T-helper 2 cell treated with Interferon-gamma antibody and Interleukin-4, amounts not matched to agents 100 ng/mL and 5 ng/mL, for 36 hours (primary cell): ENCODE data around the gene SIM2. TPM values are rescaled to one million over a fixed set of nuclear protein-coding genes. Genes with fewer than 3 reads are reported as not detected.

Experiments
- intact Hi-C: fragments of 100-400 bp; cut with micrococcal nuclease; formaldehyde crosslinking; loops from one replicate; pipeline ENCODE4 v1.15.1; 2023
- total RNA-seq: library from RNA; stranded (reverse); gene quantifications from 2 replicates; pipeline ENCODE4 v1.2.3, GENCODE V29; 2022

The SIM2 gene
- total RNA-seq, 1 donor from 2014 or later, result not detected

DNA sequence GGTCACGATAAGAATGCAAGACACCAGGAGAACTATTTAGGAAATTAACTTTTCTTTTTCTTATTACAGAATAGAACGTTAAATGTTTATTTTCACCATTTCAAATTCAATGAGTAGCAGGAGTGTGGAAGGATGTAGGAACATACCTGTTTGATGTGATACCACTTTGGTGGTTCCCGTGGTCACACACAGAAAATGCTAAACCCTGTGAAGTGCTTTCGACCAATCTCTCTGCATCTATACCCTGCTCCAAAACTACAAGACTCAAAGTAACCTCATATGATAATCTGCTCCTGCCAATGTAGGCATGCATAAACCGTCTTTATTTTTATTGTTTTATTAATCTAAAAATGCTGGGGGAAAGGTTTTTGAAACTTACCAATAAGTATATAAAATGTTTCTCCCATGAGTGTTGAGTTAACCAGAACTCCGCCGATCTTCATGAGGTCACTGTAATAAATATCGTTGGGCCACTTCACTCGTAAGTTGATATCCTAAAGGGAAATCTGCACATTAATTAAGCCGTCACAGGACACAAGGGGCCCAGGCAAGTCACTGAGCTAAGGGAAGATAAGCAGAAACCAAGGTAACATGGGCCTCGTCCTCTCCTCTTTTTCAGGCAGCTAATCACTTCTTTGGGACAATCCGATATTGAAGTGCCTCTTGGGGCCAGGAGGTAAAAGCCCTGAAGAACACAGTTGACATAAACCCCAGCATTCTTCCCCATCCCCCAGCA lies 60.6 kb downstream of the SIM2 start:
- intact Hi-C loops, result no loop called here

DNA sequence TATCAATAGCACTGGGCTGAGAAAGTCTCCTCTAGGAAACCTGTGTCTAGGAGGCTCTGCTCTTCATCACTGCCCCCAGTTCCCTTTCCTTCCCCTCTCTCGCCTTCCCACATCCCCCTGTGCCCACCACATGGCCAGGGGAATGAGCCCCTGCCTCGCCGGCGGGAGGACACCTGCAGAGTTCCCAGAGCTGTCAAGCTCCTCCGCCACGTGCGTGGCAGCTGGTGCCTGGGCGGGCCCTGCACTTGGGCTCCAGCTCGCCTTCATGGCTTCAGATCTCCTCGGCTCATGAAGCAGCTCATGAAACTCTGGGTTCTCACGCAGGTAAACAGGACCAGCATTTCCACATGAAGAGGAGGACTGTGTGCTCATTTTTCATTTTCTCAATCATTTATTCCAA lies 62.8 kb downstream of the SIM2 start:
- intact Hi-C loops, result no loop called here

- intact Hi-C loops, result no loop called here
Observed at GRCh38 chr21:36762642-36763041, 63.7 kb downstream of the SIM2 start.

DNA sequence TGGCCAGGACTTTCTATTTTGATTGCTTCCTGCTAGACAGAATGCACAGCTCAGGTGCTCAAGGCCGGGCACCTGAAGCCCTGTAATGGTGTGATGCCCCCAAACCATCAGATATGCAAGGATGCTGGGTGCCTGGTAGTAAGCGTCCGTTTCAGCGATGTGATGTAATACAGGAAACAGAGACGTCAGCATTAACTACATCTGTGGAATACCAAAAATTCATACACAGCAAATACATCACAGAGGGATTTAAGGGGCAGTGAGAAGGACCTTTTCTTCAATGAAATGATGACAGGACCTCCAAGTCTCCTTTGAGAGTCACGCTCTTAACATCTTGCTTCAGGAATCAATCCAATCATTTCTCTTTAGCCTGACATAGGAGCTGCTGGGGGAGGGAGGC lies 64.4 kb downstream of the SIM2 start:
- intact Hi-C loops, result no loop called here

DNA sequence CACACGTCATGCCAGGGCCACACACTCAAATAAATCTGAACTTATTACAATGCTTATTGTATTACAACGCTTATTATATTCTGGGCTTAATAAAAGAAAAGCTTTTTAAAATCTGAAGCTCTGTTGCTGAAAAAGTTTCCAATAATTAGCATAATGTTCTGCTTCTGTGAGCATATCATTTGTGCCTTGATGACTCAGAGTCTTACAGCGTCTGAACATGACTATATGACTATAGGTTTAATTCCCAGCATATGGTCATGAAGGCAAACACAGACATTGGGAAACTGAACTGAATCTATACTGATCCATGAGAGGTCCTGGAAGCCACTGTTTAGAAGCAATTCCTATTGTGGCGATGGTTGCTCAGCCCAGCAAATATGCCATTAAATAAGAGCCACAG lies 66.3 kb downstream of the SIM2 start:
- intact Hi-C loops, result no loop called here

GRCh38 chr21:36766511-36766910 lies 67.6 kb downstream of the SIM2 start:
- intact Hi-C loops, result no loop called here

GRCh38 chr21:36767096-36767495 lies 68.2 kb downstream of the SIM2 start:
- intact Hi-C loops, result no loop called here

DNA sequence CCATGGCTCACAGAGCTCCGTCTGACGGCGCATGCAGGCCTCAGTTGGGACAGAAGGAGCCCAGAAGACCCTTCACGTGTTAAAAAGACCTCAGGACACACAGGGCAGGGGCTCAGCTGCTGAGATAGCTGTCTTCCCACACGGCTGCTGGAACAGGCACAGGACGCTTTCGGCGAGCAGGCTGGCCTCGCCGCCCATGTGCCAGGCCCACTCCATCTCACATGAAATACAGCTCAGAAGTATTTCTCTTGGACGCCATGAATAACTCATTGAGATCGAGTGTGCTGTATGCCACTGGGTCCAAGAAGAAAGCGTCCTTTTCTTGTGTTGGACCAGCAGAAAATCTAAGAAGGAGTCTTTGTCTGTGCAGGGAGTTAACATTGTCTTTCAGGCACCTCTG lies 69.6 kb downstream of the SIM2 start:
- intact Hi-C loops, result no loop called here

GRCh38 chr21:36769051-36769839 lies 70.3 kb downstream of the SIM2 start:
- intact Hi-C loops, result no loop called here

GRCh38 chr21:36773117-36773516 lies 74.2 kb downstream of the SIM2 start:
- intact Hi-C loops, result no loop called here

- intact Hi-C loops, result no loop called here
Observed at GRCh38 chr21:36773995-36774394, 75.1 kb downstream of the SIM2 start.

DNA sequence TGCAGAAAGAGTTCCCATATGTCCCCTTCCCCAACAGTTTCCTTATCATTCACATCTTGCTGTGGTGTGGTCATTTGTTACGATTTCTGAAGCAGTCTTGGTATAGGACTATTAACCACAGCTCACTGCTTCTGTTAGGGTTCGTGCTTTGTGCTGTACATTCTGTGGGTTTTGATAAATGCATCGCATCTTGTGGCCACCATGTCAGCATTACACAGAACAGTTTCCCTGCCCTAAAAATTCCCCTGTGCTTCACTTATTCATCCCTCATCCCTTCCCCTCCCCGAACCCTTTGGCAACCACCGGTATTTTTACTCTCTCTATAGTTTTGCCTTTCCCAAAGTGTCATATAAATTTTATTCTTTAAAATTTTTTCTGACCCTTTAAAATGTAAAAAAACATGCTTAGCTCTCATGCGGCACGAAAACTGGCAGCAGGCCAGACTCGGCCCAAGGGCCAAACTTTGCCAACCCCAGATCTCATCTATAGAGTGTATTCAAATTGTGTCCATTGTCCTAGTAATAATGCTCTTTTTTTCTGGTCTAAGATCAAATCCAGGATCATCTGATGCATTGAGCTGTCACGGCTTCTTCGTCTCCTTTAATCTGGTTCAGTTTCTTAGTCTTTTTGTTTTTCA lies 78.2 kb downstream of the SIM2 start:
- intact Hi-C loops, result no loop called here

DNA sequence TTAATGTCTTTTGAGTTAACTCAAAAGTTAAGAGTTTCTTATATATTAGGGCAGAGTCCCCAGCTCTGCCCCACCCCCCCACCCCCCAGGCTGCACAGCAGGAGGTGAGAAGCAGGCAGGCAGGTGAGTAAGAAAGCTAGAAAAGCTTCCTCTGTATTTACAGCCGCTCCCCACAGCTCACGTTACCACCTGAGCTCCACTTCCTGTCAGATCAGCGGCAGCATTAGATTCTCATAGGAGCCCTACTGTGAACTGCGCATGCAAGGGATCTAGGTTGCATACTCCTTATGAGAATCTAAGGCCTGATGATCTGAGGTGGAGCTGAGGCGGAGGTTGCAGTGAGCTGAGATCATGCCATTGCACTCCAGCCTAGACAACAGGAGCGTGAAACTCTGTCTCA lies 81.9 kb downstream of the SIM2 start:
- intact Hi-C loops, result no loop called here

DNA sequence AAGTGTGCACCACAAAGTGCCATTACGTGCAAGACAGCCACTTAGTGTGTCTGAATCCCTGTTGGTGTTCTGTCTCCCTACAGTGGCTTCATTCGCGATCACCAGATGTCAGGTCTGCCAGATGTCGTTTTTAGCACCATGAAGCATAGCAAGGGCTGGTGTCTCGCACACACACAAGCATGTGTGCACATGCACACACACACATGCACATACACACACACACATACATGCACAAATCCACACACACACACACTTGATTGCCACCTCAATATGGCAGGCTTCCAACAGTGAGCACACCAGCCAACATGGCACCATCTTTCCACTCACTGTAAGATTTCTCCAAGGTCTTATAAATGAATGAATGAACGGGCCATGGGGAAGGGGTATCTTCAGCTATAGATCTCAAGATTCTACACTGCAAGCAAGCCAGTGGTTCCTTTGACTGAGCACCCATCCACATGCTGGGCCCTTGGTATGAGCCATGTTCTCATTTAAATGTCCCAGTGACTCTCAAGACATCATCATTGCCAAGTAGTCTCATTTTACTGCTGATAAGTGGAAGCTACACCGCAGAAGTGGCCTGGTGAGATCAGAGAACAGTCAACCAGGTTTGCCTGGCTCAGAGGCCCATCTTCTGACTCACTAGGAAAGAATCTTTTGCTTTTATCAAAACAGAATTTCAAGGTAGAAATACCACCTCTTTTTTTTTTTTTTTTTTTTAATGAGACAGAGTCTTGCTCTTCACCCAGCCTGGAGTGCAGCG lies 84.9 kb downstream of the SIM2 start:
- intact Hi-C loops, result no loop called here

DNA sequence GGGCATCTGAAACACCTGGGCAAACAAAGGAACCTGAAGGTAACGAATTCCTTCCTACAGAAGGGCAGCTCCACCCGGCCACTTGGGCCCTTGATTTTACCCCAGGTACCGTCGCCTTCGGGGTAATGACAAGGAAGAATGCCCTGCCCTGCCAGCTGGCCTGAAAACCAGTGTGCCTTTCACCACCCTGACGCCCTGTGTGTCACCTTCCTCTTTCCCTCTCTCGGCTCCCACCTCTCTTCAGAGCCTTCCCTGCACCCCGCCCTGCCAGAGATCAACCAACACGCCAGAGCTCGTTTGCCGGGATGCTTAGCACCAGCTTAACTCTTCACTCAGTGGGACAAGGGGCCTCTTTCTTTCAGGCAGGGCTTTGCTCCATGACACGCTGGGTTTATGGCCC lies 86.0 kb downstream of the SIM2 start:
- intact Hi-C loops, result no loop called here

GRCh38 chr21:36785615-36786014 lies 86.7 kb downstream of the SIM2 start:
- intact Hi-C loops, result no loop called here

DNA sequence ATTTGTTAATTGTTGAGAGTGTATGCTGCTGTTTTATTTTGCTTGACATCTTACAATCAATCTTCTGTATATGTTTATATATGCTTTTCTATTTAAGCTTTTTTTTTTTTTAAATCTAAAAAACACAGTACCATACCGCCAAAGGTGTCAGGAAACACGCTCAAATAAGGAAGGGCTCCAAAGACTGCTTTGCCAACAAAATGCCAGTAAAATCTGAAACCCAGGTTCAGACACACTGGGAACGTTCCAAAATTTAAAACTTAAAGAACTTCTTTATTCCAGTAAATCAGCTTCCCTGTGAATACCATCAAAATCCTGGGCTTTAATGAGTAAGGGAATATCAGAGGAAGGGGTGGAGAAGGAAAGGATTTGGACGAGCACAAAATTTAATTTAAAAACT lies 87.3 kb downstream of the SIM2 start:
- intact Hi-C loops, result no loop called here

DNA sequence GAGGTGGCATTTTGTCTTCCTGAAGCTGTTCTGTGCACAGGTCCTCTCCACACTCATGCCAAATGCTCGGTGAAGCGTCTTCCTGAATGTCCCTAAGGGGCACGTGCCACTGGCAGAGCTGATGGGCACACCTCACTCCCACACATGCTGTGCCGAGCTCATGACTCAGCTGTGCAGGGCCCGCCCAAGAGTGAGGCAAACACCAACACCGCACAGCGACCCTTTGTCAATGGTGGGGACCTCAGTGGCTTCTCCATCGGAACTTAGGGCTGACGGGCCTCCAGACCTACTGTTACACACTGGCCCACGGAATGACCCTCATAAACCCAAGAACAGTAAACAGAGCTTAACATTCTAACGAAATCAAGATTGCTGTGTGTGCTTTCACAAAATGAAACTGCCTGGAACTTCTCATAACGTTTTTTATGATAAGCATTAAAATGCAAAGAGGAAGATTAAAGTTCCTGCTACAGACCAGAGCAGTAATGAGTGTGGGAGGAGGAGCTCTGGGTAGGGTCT lies 89.3 kb downstream of the SIM2 start:
- intact Hi-C loops, result no loop called here

GRCh38 chr21:36790616-36791015 lies 91.7 kb downstream of the SIM2 start:
- intact Hi-C loops, result no loop called here

DNA sequence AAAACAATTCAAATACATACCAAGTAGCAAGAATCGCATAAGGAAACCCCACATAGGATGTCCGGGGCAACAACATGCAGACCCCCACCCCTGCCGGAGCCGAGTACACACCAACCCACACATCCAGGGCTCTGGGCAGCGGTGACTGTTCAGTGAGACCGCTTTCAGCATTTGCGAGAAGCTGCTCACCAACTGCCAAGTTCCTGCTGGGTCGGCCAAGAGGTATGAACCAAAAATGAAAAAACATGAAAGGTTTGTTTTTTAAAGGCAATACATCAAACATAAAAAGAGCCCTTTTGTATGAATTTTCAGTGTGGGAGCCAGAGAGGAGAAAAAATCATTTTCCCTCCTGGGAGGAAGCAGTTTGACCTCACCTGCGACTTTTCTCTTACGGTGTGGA lies 92.3 kb downstream of the SIM2 start:
- intact Hi-C loops, result no loop called here

- intact Hi-C loops, result no loop called here
Observed at GRCh38 chr21:36791695-36792470, 93.0 kb downstream of the SIM2 start.
